Activated CD4-positive, alpha-beta memory T cell treated with anti-CD3 and anti-CD28 coated beads, Interleukin-2, amount 10 ng/mL, durations not matched to agents 7 days and 5 days (primary cell): Measurements from ENCODE around the gene PHACTR1. TPM values are rescaled to one million over a fixed set of nuclear protein-coding genes. Genes with fewer than 3 reads are reported as not detected.

Experiments
- CTCF ChIA-PET: fragments of 350-600 bp; sonication (Branson Sonifier 250); formaldehyde crosslinking; loops from one replicate; lab custom pipeline; 2021; ENCODE audit warnings: antibody characterized with exemption, inconsistent platforms; lab: Charles Lee
- POLR2A ChIA-PET: fragments of 350-600 bp; sonication (Branson Sonifier 250); formaldehyde crosslinking; loops from one replicate; lab custom pipeline; 2021; ENCODE audit warnings: antibody characterized with exemption; lab: Charles Lee
- DNase-seq: peaks from one replicate; pipeline ENCODE4 v3.0.0-alpha.2; 2020
- H3K27ac Mint-ChIP-seq: one replicate; pipeline ENCODE4 v1.8.0; 2021; ENCODE audit warnings: mild to moderate bottlenecking, mixed read lengths
- H3K27me3 Mint-ChIP-seq: one replicate; pipeline ENCODE4 v1.8.0; 2021; ENCODE audit warnings: mixed read lengths
- H3K36me3 Mint-ChIP-seq: one replicate; pipeline ENCODE4 v1.8.0; 2021; ENCODE audit warnings: low read depth, mixed read lengths
- H3K4me1 Mint-ChIP-seq: one replicate; pipeline ENCODE4 v1.8.0; 2021; ENCODE audit warnings: mixed read lengths
- H3K4me3 Mint-ChIP-seq: one replicate; pipeline ENCODE4 v1.8.0; 2021; ENCODE audit warnings: mild to moderate bottlenecking, mixed read lengths
- H3K9me3 Mint-ChIP-seq: one replicate; pipeline ENCODE4 v1.8.0; 2021; ENCODE audit warnings: mixed read lengths
- total RNA-seq, 2 experiments: library from RNA; stranded (reverse); gene quantifications; one replicate each; pipeline ENCODE4 v1.2.3, GENCODE V29; 2021

Gene PHACTR1
- total RNA-seq, 2 experiments from 2014 or later: 0.33 to 0.53 TPM

- Mint-ChIP-seq H3K9me3 (no peaks in the 10 kb centered on the region), H3K4me3 (no peak overlapping the region), H3K27me3 (peaks cover 7% of the 10 kb centered on the region), H3K36me3 (no peaks in the 10 kb centered on the region), H3K27ac (no peak overlapping the region), H3K4me1 (no peaks in the 10 kb centered on the region)
- CTCF ChIA-PET: no interaction called here
- POLR2A ChIA-PET: no interaction called here
- no peak for DNase-seq
Observed at GRCh38 chr6:12991435-12991834, 274.9 kb downstream of the PHACTR1 start.

GRCh38 chr6:12992770-12993169, 276.2 kb downstream of the PHACTR1 start:
- Mint-ChIP-seq H3K9me3 (no peaks in the 10 kb centered on the region), H3K4me1 (no peaks in the 10 kb centered on the region), H3K36me3 (no peaks in the 10 kb centered on the region), H3K4me3 (no peak overlapping the region), H3K27ac (no peak overlapping the region), H3K27me3 (peaks cover 4% of the 10 kb centered on the region)
- no peak for DNase-seq
- ChIA-PET POLR2A (no interaction called here), CTCF (no interaction called here)

- H3K27me3 Mint-ChIP-seq: peaks cover 4% of the 10 kb centered on the region
- H3K4me1 Mint-ChIP-seq: no peaks in the 10 kb centered on the region
- POLR2A ChIA-PET: no interaction called here
- no peak overlapping the region for H3K4me3 Mint-ChIP-seq
- H3K9me3 Mint-ChIP-seq: no peaks in the 10 kb centered on the region
- H3K36me3 Mint-ChIP-seq: no peaks in the 10 kb centered on the region
- no peak for DNase-seq
- CTCF ChIA-PET: no interaction called here
- no peak overlapping the region for H3K27ac Mint-ChIP-seq
Observed at GRCh38 chr6:12993283-12993898, 276.8 kb downstream of the PHACTR1 start.

GRCh38 chr6:12995419-12995818, 278.9 kb downstream of the PHACTR1 start:
- Mint-ChIP-seq H3K4me1 (no peaks in the 10 kb centered on the region), H3K36me3 (no peaks in the 10 kb centered on the region), H3K27me3 (peaks cover 4% of the 10 kb centered on the region), H3K27ac (no peak overlapping the region), H3K9me3 (no peaks in the 10 kb centered on the region), H3K4me3 (no peak overlapping the region)
- no peak for DNase-seq
- ChIA-PET CTCF (no interaction called here), POLR2A (no interaction called here)

- no peak for DNase-seq
- peaks cover 7% of the 10 kb centered on the region for H3K27me3 Mint-ChIP-seq
- H3K9me3 Mint-ChIP-seq: no peaks in the 10 kb centered on the region
- H3K4me3 Mint-ChIP-seq: no peak overlapping the region
- no peaks in the 10 kb centered on the region for H3K4me1 Mint-ChIP-seq
- H3K27ac Mint-ChIP-seq: no peak overlapping the region
- ChIA-PET POLR2A (no interaction called here), CTCF (interaction anchor here (0.7 kb wide), 1 partner anchor 837 kb away, joined by 4 read pairs; no protein-coding TSS in a partner anchor)
- no peaks in the 10 kb centered on the region for H3K36me3 Mint-ChIP-seq
Observed at GRCh38 chr6:13000537-13000936, 284.0 kb downstream of the PHACTR1 start.

GRCh38 chr6:13001927-13002326, 285.4 kb downstream of the PHACTR1 start:
- H3K27ac Mint-ChIP-seq: no peak overlapping the region
- no peak for DNase-seq
- H3K9me3 Mint-ChIP-seq: no peaks in the 10 kb centered on the region
- POLR2A ChIA-PET: no interaction called here
- H3K4me1 Mint-ChIP-seq: no peaks in the 10 kb centered on the region
- H3K4me3 Mint-ChIP-seq: no peak overlapping the region
- H3K27me3 Mint-ChIP-seq: peaks cover 9% of the 10 kb centered on the region
- H3K36me3 Mint-ChIP-seq: no peaks in the 10 kb centered on the region
- CTCF ChIA-PET: no interaction called here

- Mint-ChIP-seq H3K9me3 (no peaks in the 10 kb centered on the region), H3K27ac (no peak overlapping the region), H3K4me3 (no peak overlapping the region), H3K4me1 (no peaks in the 10 kb centered on the region), H3K27me3 (peaks cover 21% of the 10 kb centered on the region), H3K36me3 (no peaks in the 10 kb centered on the region)
- DNase-seq: no peak
- POLR2A ChIA-PET: no interaction called here
- CTCF ChIA-PET: no interaction called here
Observed at GRCh38 chr6:13004601-13005000, 288.0 kb downstream of the PHACTR1 start.

- Mint-ChIP-seq H3K4me1 (no peaks in the 10 kb centered on the region), H3K27ac (no peak overlapping the region), H3K36me3 (no peaks in the 10 kb centered on the region), H3K27me3 (peaks cover 28% of the 10 kb centered on the region), H3K4me3 (no peak overlapping the region), H3K9me3 (no peaks in the 10 kb centered on the region)
- ChIA-PET POLR2A (no interaction called here), CTCF (no interaction called here)
- no peak for DNase-seq
Observed at GRCh38 chr6:13005994-13006393, 289.4 kb downstream of the PHACTR1 start.

GRCh38 chr6:13006578-13007300, 290.2 kb downstream of the PHACTR1 start:
- DNase-seq: no peak
- no peaks in the 10 kb centered on the region for H3K4me1 Mint-ChIP-seq
- ChIA-PET POLR2A (no interaction called here), CTCF (no interaction called here)
- no peaks in the 10 kb centered on the region for H3K36me3 Mint-ChIP-seq
- no peak overlapping the region for H3K27ac Mint-ChIP-seq
- H3K27me3 Mint-ChIP-seq: peaks cover 34% of the 10 kb centered on the region
- H3K4me3 Mint-ChIP-seq: no peak overlapping the region
- H3K9me3 Mint-ChIP-seq: no peaks in the 10 kb centered on the region

- Mint-ChIP-seq H3K27ac (no peak overlapping the region), H3K4me3 (no peak overlapping the region), H3K27me3 (peaks cover 39% of the 10 kb centered on the region), H3K4me1 (no peaks in the 10 kb centered on the region), H3K9me3 (no peaks in the 10 kb centered on the region), H3K36me3 (no peaks in the 10 kb centered on the region)
- ChIA-PET CTCF (no interaction called here), POLR2A (no interaction called here)
- DNase-seq: no peak
Observed at GRCh38 chr6:13007744-13008143, 291.2 kb downstream of the PHACTR1 start.

- ChIA-PET CTCF (no interaction called here), POLR2A (no interaction called here)
- no peak overlapping the region for H3K27ac Mint-ChIP-seq
- DNase-seq: no peak
- peaks cover 4% of the 10 kb centered on the region for H3K4me1 Mint-ChIP-seq
- no peak overlapping the region for H3K4me3 Mint-ChIP-seq
- H3K9me3 Mint-ChIP-seq: no peaks in the 10 kb centered on the region
- no peaks in the 10 kb centered on the region for H3K36me3 Mint-ChIP-seq
- peaks cover 46% of the 10 kb centered on the region for H3K27me3 Mint-ChIP-seq
Observed at GRCh38 chr6:13009031-13009430, 292.5 kb downstream of the PHACTR1 start.

- H3K36me3 Mint-ChIP-seq: no peaks in the 10 kb centered on the region
- no peak overlapping the region for H3K4me3 Mint-ChIP-seq
- no peaks in the 10 kb centered on the region for H3K9me3 Mint-ChIP-seq
- ChIA-PET CTCF (no interaction called here), POLR2A (no interaction called here)
- H3K27me3 Mint-ChIP-seq: peaks cover 49% of the 10 kb centered on the region
- DNase-seq: no peak
- H3K27ac Mint-ChIP-seq: no peak overlapping the region
- peaks cover 4% of the 10 kb centered on the region for H3K4me1 Mint-ChIP-seq
Observed at GRCh38 chr6:13009461-13009860, 292.9 kb downstream of the PHACTR1 start.

- peaks cover 66% of the 10 kb centered on the region for H3K27me3 Mint-ChIP-seq
- no peak for DNase-seq
- peaks cover 4% of the 10 kb centered on the region for H3K4me1 Mint-ChIP-seq
- H3K27ac Mint-ChIP-seq: no peak overlapping the region
- ChIA-PET POLR2A (no interaction called here), CTCF (no interaction called here)
- H3K36me3 Mint-ChIP-seq: no peaks in the 10 kb centered on the region
- no peaks in the 10 kb centered on the region for H3K9me3 Mint-ChIP-seq
- H3K4me3 Mint-ChIP-seq: no peak overlapping the region
Observed at GRCh38 chr6:13011612-13012146, 295.1 kb downstream of the PHACTR1 start.

- Mint-ChIP-seq H3K4me3 (no peak overlapping the region), H3K9me3 (no peaks in the 10 kb centered on the region), H3K27me3 (peaks cover 67% of the 10 kb centered on the region), H3K27ac (no peak overlapping the region), H3K4me1 (peaks cover 4% of the 10 kb centered on the region), H3K36me3 (no peaks in the 10 kb centered on the region)
- DNase-seq: no peak
- CTCF ChIA-PET: no interaction called here
- POLR2A ChIA-PET: no interaction called here
Observed at GRCh38 chr6:13012296-13012695, 295.7 kb downstream of the PHACTR1 start.
